SK-N-SH (cell line): ENCODE results near the gene GPR68. TPM values are rescaled to one million over a fixed set of nuclear protein-coding genes. Genes with fewer than 3 reads are reported as not detected.

Experiments used
- CTCF ChIA-PET: fragments of 300-600, 350-600 bp; formaldehyde crosslinking; extraction: SDS; loops from one replicate; lab custom pipeline; 2021; lab: Yijun Ruan, JAX
- POLR2A ChIA-PET: fragments of 350-600 bp; sonication (Branson Sonifier 250); formaldehyde crosslinking; extraction: SDS; loops from one replicate; lab custom pipeline; 2020; ENCODE audit warnings: antibody characterized with exemption, inconsistent platforms; lab: Yijun Ruan, JAX
- DNase-seq: peaks from one replicate; pipeline ENCODE4 v3.0.0; 2012
- H2AFZ ChIP-seq: fragments of 200-600 bp; sonication (generic); 2 replicates; pipeline ENCODE4 v1.8.1; 2016; ENCODE audit warnings: antibody characterized with exemption, mild to moderate bottlenecking, low read depth
- H3F3A ChIP-seq: fragments of 200-600 bp; sonication (generic); replicated peaks from 2 replicates; pipeline ENCODE3; 2016; ENCODE audit warnings: antibody characterized with exemption, mild to moderate bottlenecking; ENCODE audit not compliant: insufficient read depth
- H3K27ac ChIP-seq, 2 experiments: fragments of 200-500 bp in 1 of 2; fragments of 200-600 bp in 1 of 2; sonication (Bioruptor generic) in 1 of 2; sonication (generic), shearing (Covaris generic) in 1 of 2; 2 replicates each; pipeline versions ENCODE4 v1.5.1 to v1.6.1; 2014 to 2016; ENCODE audit warnings: low read depth in 2 of 2, inconsistent platforms in 1 of 2, low read length in 1 of 2, mild to moderate bottlenecking in 1 of 2, mixed read lengths in 1 of 2
- H3K27me3 ChIP-seq: fragments of 200-600 bp; sonication (generic), shearing (Covaris generic); 2 replicates; pipeline ENCODE4 v1.6.1; 2016; ENCODE audit warnings: mixed run types; ENCODE audit not compliant: insufficient read depth
- H3K36me3 ChIP-seq, 2 experiments: fragments of 200-500 bp in 1 of 2; fragments of 200-600 bp in 1 of 2; sonication (Bioruptor generic) in 1 of 2; sonication (generic) in 1 of 2; replicated peaks in 1 of 2; 2 replicates each; pipeline versions ENCODE3 to v1.5.1; 2014 to 2016; ENCODE audit warnings: low read length in 1 of 2, mild to moderate bottlenecking in 1 of 2; ENCODE audit not compliant: insufficient read depth in 2 of 2, control insufficient read depth in 1 of 2
- H3K4me1 ChIP-seq, 2 experiments: fragments of 200-500 bp in 1 of 2; fragments of 200-600 bp in 1 of 2; sonication (Bioruptor generic) in 1 of 2; sonication (generic), shearing (Covaris generic) in 1 of 2; 2 replicates each; pipeline versions ENCODE4 v1.5.1 to v1.6.1; 2014 to 2016; ENCODE audit warnings: low read depth in 1 of 2, low read length in 1 of 2, mixed run types in 1 of 2; ENCODE audit not compliant: insufficient read depth in 2 of 2, control insufficient read depth in 1 of 2
- H3K4me2 ChIP-seq: fragments of 200-600 bp; sonication (generic), shearing (Covaris generic); 2 replicates; pipeline ENCODE4 v1.6.1; 2017; ENCODE audit warnings: mixed run types
- H3K4me3 ChIP-seq, 2 experiments: fragments of 200-500 bp in 1 of 2; fragments of 200-600 bp in 1 of 2; sonication (Bioruptor generic) in 1 of 2; sonication (generic), shearing (Covaris generic) in 1 of 2; 2 replicates each; pipeline versions ENCODE4 v1.5.1 to v1.8.1; 2014 to 2016; ENCODE audit warnings: low read depth in 2 of 2, inconsistent platforms in 1 of 2, low read length in 1 of 2, mild to moderate bottlenecking in 1 of 2, mixed read lengths in 1 of 2, moderate library complexity in 1 of 2
- H3K79me2 ChIP-seq: fragments of 200-600 bp; sonication (generic); 2 replicates; pipeline ENCODE4 v1.8.1; 2017; ENCODE audit warnings: mild to moderate bottlenecking; ENCODE audit not compliant: insufficient read depth
- H3K9ac ChIP-seq: fragments of 200-600 bp; sonication (generic); 2 replicates; pipeline ENCODE4 v1.6.1; 2017; ENCODE audit warnings: mixed run types
- H3K9me2 ChIP-seq: fragments of 200-600 bp; sonication (generic); 2 replicates; pipeline ENCODE4 v1.6.1; 2017; ENCODE audit warnings: mixed run types
- H3K9me3 ChIP-seq: fragments of 200-600 bp; sonication (generic); 2 replicates; pipeline ENCODE4 v1.6.1; 2017; ENCODE audit warnings: mixed run types, mild to moderate bottlenecking, moderate library complexity
- H4K20me1 ChIP-seq: fragments of 200-600 bp; sonication (generic); 2 replicates; pipeline ENCODE4 v1.6.1; 2017; ENCODE audit warnings: mild to moderate bottlenecking, mixed run types; ENCODE audit not compliant: insufficient read depth
- CHD2 ChIP-seq: fragments of 150-350 bp; IDR thresholded peaks from 2 replicates; pipeline ENCODE4 v1.6.1; 2018; ENCODE audit warnings: low read length; ENCODE audit not compliant: partially characterized antibody
- ELF1 ChIP-seq: IDR thresholded peaks from 2 replicates; pipeline ENCODE4 v1.4.0; 2012
- FOSL2 ChIP-seq: IDR thresholded peaks from 2 replicates; pipeline ENCODE4 v1.4.0; 2012; ENCODE audit warnings: low read depth, mild to moderate bottlenecking, moderate library complexity, borderline replicate concordance
- FOXJ3 ChIP-seq: sonication (generic); formaldehyde crosslinking; IDR thresholded peaks from 2 replicates; pipeline ENCODE4 v1.5.1; 2020; ENCODE audit warnings: mild to moderate bottlenecking, missing genetic modification reagents
- JUND ChIP-seq: IDR thresholded peaks from 2 replicates; pipeline ENCODE4 v1.4.0; 2012
- MEF2A ChIP-seq: IDR thresholded peaks from 2 replicates; pipeline ENCODE4 v1.4.0; 2012; ENCODE audit warnings: low read depth, borderline replicate concordance
- NRF1 ChIP-seq: IDR thresholded peaks from 2 replicates; pipeline ENCODE4 v1.6.1; 2012; ENCODE audit warnings: low read depth, mild to moderate bottlenecking, low read length
- PBX3 ChIP-seq: IDR thresholded peaks from 2 replicates; pipeline ENCODE4; 2012
- RAD21 ChIP-seq: IDR thresholded peaks from 2 replicates; pipeline ENCODE4 v1.6.1; 2012; ENCODE audit warnings: mild to moderate bottlenecking, low read length
- REST ChIP-seq: IDR thresholded peaks from 2 replicates; pipeline ENCODE4 v1.6.1; 2012; ENCODE audit warnings: mild to moderate bottlenecking, low read depth, low read length, moderate library complexity
- RXRA ChIP-seq: IDR thresholded peaks from 2 replicates; pipeline ENCODE4 v1.4.0; 2012; ENCODE audit warnings: low read depth, mild to moderate bottlenecking, borderline replicate concordance
- SMC3 ChIP-seq: IDR thresholded peaks from 2 replicates; pipeline ENCODE4 v1.6.1; 2012; ENCODE audit warnings: low read depth, low read length, improper control_type of control experiment
- TCF12 ChIP-seq: IDR thresholded peaks from 2 replicates; pipeline ENCODE4 v1.4.0; 2012
- TEAD4 ChIP-seq: IDR thresholded peaks from 2 replicates; pipeline ENCODE4 v1.4.0; 2012; ENCODE audit warnings: mild to moderate bottlenecking, borderline replicate concordance; ENCODE audit not compliant: insufficient read depth
- USF1 ChIP-seq: IDR thresholded peaks from 2 replicates; pipeline ENCODE4 v1.4.0; 2012; ENCODE audit warnings: low read depth, borderline replicate concordance
- YY1 ChIP-seq: IDR thresholded peaks from 2 replicates; pipeline ENCODE4 v1.4.0; 2012; ENCODE audit warnings: low read depth, mild to moderate bottlenecking
- ZBTB33 ChIP-seq: IDR thresholded peaks from 2 replicates; pipeline ENCODE4 v1.4.0; 2012; ENCODE audit warnings: low read depth, borderline replicate concordance
- WGBS: methylation state at CpG from one replicate; pipeline ENCODE4 v1.1.6; 2017; ENCODE audit warnings: low lambda C conversion rate; 5-methylcytosine and 5-hydroxymethylcytosine counted together
- polyA plus RNA-seq, 3 experiments: library from polyadenylated mRNA; depleted of rRNA; stranded (reverse); fragments of >200 nt; gene quantifications; 2 replicates each; pipeline ENCODE4 v1.2.3, GENCODE V29; 2012

Gene GPR68
- polyA plus RNA-seq, 1 of the 3 experiments (the other 2 are of a cell fraction), result 0.18 TPM

- Histone ChIP-seq H3K27me3 (no peaks in the 10 kb centered on the region), H3K4me1 (peaks cover 0 to 4% of the 10 kb centered on the region in 2 experiments; a peak in 1 of 4 replicates), H3K79me2 (no peaks in the 10 kb centered on the region), H3K36me3 (no peaks in the 10 kb centered on the region), H3K9me2 (no peaks in the 10 kb centered on the region), H3K9ac (no peak overlapping the region), H3K27ac (no peak overlapping the region), H3K4me2 (no peak overlapping the region), H2AFZ (no peak overlapping the region), H3K9me3 (no peaks in the 10 kb centered on the region), H4K20me1 (no peaks in the 10 kb centered on the region), H3F3A (no peaks in the 10 kb centered on the region), H3K4me3 (no peak overlapping the region)
- 90% methylated on average over 27 of the region's 69 CpGs for WGBS
- POLR2A ChIA-PET, result interaction anchor here (0.7 kb wide), 1 partner anchor 20 kb away, joined by 3 read pairs; no protein-coding TSS in a partner anchor
- CTCF ChIA-PET, result interaction anchor here (1.0 to 1.5 kb wide), 4 partner anchors 9 to 91 kb away, joined by 3 to 5 read pairs (median 4); no protein-coding TSS in a partner anchor
- no peak for DNase-seq
- TF ChIP-seq CHD2 (no peak), RXRA (no peak), USF1 (no peak), TCF12 (no peak), JUND (no peak), SMC3 (no peak), REST (no peak)
Observed at GRCh38 chr14:91264151-91265150, 19.9 kb upstream of the GPR68 start.

GRCh38 chr14:91263329-91263728 lies 18.8 kb upstream of the GPR68 start:
- H3K4me3 ChIP-seq, result no peak overlapping the region
- no peak overlapping the region for H2AFZ ChIP-seq
- no peaks in the 10 kb centered on the region for H4K20me1 ChIP-seq
- H3K4me2 ChIP-seq, result no peak overlapping the region
- H3K9me3 ChIP-seq, result no peaks in the 10 kb centered on the region
- no peaks in the 10 kb centered on the region for H3K9me2 ChIP-seq
- no peak overlapping the region for H3K9ac ChIP-seq
- no peak overlapping the region for H3K27ac ChIP-seq
- no peaks in the 10 kb centered on the region for H3K27me3 ChIP-seq
- DNase-seq, result no peak
- CTCF ChIA-PET, result interaction anchor here (1.1 to 2.5 kb wide), 2 partner anchors 15 to 86 kb away, joined by 3 to 7 read pairs; no protein-coding TSS in a partner anchor
- H3K36me3 ChIP-seq, result no peaks in the 10 kb centered on the region
- H3F3A ChIP-seq, result no peaks in the 10 kb centered on the region
- POLR2A ChIA-PET, result no interaction called here
- no peaks in the 10 kb centered on the region for H3K79me2 ChIP-seq
- peaks cover 0 to 1% of the 10 kb centered on the region in 2 experiments; a peak in 1 of 4 replicates for H3K4me1 ChIP-seq
- WGBS, result 69% methylated on average over 2 of the region's 2 CpGs
- no peak for TF ChIP-seq TEAD4
- no peak for TF ChIP-seq YY1
- TF ChIP-seq RAD21, result no peak
- TF ChIP-seq RXRA, result no peak
- no peak for TF ChIP-seq MEF2A
- TF ChIP-seq PBX3, result no peak
- no peak for TF ChIP-seq FOXJ3 (CRISPR knock-in tag)
- no peak for TF ChIP-seq USF1
- no peak for TF ChIP-seq ZBTB33
- TF ChIP-seq NRF1, result no peak
- TF ChIP-seq ELF1, result no peak
- TF ChIP-seq FOSL2, result no peak
